ENCODE measurements around the gene PTPRN2.
A peak's percentile ranks its signal among the peaks of the same experiment; 100 is the strongest.
"Not testable (repeated sequence)": the region's sequence is repeated elsewhere in the genome, so short reads cannot be mapped to it uniquely, and the experiment has no call there.

PTPRN2 gene

DNA sequence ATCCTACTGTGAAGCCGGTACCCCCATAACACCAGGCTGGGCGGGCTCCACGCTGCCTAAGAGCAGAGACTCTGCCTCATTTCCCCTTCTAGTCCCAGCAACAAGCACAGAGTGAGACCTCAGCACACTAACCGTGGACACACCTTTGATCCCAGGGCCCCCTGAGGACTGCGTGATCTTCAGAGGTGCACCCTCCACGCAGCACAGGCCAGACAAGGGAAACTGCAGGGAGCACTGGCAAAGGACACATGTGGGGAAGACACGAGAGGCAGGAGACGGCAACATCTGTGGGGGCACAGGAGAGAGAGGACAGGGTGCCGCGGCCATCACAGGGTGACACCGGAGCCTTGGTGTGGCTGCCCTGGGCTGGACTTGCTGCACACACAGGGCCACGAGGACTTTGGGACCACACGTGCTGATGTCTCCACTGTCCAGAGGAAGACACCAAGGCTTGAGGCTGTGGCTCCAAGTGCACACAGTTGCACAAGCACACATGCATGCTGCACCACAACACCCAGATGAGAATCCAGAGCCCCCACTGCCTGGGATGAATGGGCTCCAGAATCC lies 128.8 kb downstream of the PTPRN2 start:
- DNase-seq: no peak

DNA sequence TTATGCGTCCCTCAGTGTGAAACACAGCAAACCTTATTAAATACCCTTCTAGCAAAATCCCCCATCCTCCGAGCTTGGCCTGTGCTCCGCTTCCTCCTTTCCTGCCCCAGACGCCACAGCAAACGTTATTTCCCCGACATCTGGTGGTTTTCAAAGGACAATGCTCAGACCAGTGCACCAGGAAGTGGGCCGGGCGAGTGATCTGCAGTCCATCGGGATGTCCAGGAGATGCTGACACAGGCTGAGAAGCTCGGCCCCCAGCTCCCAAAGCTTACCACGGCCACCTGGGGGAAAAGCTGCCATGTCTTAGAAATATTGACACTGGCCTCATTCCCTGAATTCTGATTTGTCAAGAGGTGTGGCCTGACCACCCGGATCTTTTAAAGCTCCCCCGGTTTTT lies 129.5 kb downstream of the PTPRN2 start:
- no peak for DNase-seq

DNA sequence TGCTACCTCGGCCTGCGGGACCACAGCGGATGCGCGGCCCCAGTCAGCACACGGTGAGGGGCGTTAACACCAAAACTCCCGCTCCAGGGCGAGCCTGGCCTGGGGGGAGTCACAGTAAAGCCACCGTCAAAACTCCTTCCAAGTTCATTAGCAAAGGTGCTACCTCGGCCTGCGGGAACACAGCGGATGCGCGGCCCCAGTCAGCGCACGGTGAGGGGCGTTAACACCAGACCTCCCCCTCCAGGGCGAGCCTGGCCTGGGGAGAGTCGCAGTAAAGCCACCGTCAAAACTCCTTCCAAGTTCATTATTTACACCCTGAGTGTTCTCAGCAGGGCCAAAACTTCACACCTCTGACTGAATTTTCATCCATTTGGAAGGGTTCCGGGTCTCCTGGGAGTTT lies 130.0 kb downstream of the PTPRN2 start:
- DNase-seq: not testable (repeated sequence)

DNA sequence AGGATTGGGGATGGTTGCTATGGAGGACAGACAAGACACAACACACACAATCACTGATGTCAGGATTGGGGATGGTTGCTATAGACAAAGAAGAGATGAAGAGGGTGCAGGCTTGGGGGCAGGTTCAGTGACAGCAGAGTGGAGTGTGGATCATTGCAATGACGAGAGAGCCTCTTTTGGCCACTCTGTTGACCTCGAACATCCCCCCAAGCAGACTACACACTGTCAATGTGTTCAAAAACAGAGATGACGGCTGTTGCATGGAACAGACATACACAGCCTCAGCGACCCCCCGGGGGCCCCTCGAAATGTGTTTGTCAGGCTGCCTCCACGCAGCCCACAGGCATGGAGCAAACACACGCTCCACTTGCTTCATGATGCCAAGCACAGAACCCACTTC lies 133.0 kb downstream of the PTPRN2 start:
- DNase-seq: no peak

DNA sequence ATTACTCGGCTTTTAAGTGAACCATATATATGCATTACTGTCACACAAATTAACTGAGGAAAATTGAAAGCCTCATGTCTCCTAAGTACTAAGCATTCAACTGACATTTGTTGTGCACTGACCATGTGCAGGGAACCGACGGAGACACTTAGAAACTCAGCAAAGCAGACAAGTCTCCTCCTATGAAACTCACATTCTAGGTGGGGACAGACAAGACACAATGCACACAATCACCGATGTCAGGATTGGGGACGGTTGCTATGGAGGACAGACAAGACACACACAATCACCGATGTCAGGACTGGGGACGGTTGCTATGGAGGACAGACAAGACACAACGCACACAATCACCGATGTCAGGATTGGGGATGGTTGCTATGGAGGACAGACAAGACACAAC lies 134.0 kb downstream of the PTPRN2 start:
- DNase-seq: peak in 1 of 3 experiments; percentile 14

DNA sequence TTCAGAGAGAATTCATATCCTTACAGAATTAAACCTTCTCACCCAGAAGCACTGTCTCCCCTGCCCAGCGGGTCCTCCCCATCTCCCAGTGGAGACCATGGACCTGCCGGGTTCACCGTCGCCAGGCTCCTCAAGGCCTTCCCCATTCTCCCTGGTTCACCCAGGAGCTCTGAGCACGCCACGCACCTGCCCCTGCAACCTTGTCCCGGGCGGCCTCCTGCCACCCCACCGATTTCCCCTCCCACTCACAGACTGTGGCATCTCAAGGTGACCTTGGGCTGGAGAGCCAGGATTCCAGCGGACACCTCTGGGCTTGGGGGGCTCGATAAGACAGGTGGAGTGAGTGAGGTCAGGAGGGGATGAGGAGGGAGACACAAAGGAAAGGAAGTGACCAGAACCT lies 135.3 kb downstream of the PTPRN2 start:
- no peak for DNase-seq

DNA sequence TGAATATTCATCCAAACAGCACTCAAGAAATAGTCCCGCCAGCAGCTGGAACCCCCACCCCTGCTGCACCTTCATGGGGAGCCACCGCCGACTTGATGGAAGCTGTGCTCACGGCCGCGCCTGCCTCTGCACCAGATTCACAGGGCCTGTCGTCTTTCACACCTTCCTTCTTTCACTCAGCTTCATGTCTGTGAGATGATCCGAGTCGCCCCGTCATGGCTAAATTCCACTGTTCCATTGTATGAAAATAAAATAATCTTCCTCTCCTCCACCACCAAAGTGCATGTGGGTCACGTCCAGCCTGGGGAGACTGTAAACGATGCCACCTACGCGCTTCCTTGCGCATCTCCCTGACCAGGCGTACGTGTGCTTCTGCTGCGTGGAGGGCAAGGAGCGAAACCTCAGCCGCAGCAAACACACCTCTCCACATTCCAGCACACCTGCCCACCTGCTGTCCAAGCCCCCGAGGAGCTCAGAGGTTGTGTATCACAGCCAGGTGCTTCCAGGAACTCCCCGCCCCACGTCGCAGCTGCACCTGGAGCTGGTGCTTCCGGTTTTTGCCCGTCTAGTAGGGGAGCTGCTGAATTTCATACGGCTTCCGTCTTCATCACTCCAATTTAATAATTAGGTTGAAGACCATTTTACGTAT lies 137.0 kb downstream of the PTPRN2 start:
- DNase-seq: peak in 2 of 3 experiments; percentile 70 to 85

DNA sequence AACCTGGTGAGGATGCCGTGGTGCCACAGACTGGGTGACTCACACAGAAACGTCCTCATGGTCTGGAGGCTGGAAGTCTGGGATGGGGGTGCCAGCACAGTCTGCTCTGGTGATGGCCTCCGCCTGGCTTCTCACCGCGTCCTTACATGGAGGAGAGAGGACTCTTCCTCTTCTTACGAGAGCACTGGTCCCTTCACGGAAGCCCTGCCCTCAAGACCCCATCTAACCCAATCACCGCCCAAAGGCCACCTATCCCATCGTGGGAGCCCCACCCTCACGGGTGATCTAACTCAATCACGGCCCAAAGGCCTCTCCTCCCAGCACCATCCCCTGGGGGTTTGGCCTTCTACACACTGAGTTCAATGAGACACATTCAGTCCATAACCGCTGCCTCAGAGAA lies 137.7 kb downstream of the PTPRN2 start:
- no peak for DNase-seq

DNA sequence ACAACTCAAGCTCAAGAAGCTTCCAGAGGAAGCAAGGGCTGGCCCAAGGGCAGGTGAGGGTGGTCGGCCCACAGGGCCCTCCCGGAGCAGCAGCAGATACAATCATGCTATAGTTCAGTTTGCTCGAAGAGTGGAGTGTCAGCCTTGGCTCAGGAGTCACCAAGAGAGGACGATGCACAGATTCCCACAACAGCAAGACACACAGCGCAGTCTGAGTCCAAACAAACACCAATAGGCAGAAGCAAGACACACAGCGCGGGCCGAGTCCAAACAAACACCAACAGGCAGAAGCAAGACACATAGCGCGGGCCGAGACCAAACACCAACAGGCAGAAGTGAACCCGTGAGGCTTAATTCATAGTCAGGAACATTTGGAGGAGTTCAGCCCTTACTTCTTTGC lies 138.4 kb downstream of the PTPRN2 start:
- no peak for DNase-seq

DNA sequence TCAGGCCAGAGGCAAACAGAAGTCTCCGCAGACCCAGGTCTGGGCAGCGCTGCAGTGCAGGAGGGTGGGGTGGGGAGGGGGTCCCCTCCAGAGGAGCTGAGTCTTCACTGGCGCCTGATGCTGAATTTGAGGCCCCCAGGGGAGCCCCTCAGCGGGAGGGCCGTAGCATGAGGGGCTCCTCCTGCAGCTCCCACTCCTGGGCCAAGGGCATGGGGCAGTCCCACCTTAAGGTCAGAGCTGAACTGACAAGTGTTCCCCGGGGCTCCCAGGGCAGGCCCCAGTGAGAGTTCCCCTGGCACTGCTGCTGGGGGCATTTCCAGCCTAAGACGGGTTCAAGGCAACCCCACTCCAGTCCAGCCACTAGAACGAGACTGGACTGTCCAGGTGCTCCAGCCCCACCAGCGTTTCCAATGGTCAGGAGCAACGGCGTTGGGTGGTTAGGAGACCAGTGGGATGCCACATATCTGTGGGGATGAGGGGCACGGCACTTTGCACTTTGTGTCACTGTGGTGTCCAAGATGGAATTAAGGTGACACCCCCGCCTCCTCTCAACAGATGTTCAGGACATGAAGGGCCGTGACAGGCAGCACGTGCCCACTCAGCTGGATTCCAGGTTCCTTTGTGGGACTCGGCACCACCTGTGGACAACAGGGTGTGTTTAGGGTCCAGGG lies 139.1 kb downstream of the PTPRN2 start:
- DNase-seq: no peak

DNA sequence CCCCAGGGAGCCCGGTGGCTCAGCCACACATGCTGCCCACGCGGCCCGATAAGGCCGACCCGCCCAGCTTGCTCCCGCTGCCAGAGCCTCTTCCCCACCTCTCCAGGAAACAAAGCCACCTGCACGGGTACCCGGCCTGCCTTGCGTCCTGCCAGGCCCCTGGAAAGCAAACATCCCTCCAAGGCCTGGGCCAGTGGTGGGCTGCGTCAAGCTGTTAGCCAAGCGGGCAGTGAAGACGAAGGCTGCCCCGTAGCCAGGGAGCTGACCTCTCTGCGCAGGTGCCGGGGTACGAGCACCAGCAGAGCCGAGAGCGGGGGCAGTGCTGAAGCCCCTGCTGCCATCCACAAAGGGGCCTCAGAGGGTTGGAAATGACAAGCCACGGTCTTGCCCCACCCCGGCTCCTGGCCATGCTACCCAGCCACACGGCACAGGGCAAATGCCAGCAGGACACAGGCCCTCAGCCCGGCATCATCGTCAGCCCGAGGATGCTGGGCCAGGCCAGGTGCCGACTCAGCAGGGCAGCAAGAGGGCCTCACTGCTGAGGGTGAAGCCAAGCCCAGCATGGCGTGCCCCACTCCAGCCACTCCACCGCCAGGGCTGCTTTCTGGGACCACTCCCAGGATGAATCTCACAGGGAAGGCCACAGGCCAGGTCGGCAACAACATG lies 140.0 kb downstream of the PTPRN2 start:
- DNase-seq: peak in 2 of 3 experiments; percentile 61 to 85

DNA sequence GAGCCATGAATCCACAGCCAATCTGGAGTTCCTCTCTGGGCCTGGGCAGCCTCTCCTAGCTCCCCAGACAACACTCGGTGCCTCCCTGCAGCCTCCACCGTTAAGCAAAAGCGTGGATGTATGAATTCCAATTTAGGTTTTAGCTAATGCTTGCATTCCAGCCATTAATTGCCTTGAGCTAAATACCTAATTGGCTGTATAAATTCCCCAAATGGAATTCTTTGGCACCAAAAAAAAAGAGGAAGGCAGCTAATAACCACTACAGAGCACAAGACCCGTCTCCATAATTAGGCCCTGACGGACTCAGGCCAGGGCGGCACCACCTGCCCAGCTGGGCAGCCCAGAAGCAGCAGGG lies 140.5 kb downstream of the PTPRN2 start:
- no peak for DNase-seq

DNA sequence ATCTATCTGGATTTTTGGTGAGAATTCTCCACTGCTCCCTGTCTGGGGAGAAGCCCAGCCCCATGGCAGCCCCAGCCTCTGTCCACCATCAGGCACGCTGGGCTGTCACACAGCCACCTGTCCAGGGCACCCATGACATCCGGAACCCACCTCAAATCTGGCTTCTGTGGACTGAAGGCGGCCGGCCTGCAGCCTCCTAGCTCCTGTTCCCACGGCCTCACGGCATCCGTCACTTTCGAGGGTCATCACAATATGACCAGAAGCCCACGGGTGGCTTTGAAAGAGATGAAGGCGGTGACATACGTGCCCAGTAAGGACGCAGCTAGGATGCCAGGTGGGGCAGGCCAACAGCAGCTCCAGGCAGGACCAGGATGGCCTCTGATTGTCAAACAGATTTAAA lies 140.9 kb downstream of the PTPRN2 start:
- DNase-seq: no peak

DNA sequence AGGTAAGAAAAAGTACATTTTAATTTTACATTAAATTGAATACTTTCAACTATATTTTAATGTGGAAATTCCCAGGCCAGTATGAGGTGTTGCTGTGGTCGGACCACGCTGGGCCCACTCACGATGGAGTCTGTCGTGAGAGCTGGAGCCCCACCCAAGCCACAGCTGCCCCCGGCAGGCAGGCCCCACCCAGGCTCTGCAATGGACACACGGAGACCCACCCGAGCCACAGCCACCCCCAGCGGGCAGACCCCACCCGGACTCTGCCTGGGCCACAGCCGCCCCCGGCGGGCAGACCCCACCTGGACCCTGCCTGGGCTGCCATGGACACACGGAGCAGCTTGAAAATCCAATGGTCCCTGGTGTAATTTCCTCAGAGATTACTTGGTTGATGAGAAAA lies 141.3 kb downstream of the PTPRN2 start:
- DNase-seq: no peak

DNA sequence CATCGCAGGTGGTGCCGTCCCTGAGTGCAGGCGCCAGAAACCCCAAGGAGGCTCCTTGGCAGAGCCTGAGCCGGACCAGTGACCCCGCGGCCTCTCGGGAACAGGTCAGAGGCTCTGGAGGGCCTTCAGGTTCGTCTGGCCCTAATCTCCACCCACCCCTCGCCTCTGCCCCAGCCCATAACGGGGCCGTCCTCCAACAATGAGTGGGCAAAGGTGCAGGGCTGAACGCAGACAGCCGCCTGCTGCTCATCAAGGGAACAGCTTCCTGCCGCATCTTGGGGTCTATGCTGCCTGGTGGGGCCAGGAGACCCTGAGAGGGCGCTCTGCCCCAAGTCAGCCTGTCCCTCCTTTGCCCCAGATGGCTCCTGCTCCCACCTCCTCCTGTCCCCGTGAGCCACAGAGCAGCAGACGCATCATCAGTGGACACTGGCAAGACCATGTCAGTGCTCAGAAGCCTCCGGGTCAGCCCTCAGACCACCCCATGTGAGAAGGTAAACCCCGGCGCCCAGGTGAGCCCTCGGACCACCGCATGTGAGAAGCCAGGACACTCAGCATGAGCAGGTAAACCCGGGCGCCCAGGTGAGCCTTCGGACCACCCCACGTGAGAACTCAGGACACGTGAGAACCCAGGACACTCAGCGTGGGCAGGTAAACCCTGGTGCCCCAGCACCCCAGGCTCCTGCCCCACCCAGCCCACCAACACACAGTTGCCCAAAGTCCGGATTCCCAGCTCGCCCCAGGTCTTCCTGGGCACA lies 142.0 kb downstream of the PTPRN2 start:
- no peak for DNase-seq

DNA sequence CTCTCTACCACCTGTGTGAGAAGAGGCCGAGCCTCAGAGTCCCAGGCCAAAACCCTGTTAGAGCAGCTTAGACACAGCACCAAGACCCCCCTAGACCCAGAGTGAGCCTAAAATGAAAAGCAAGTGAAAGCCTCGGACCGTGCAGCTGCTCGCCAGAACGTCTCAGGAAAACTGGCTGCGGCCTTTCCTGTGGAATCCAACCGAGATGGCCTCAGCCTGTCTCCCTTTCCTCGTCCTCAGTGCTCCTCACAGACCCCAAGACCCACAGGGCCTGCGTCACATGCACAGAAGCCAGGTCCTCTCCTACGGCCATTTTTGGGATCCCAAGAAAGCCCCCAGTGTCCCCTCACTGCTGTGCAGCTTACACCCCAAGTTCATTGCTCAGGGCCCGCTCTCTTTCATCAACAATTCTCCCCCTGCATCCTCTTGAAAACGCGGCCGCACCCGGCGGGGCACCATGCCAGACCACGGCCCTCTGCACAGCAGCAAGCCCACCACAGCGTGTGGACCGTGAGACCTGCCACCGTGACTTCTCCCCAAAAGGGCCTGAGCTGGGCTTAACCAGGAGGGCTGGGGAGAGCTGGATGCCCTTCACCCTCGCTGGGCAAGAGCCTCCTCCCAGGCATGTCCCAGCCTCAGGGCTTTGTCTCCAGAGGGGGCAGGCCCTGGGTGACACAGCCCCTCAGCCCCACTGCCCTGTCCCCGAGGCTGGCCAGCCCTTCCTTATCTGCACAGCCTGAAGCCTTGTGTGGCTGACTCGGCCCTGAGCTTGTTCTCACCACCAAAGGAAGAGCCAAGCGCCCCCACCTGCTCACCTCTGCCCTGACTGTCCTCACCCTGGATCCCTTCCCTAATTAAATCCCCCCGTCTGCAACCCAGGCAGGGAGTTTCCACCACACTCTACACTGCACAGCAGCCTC lies 142.9 kb downstream of the PTPRN2 start:
- no peak for DNase-seq

DNA sequence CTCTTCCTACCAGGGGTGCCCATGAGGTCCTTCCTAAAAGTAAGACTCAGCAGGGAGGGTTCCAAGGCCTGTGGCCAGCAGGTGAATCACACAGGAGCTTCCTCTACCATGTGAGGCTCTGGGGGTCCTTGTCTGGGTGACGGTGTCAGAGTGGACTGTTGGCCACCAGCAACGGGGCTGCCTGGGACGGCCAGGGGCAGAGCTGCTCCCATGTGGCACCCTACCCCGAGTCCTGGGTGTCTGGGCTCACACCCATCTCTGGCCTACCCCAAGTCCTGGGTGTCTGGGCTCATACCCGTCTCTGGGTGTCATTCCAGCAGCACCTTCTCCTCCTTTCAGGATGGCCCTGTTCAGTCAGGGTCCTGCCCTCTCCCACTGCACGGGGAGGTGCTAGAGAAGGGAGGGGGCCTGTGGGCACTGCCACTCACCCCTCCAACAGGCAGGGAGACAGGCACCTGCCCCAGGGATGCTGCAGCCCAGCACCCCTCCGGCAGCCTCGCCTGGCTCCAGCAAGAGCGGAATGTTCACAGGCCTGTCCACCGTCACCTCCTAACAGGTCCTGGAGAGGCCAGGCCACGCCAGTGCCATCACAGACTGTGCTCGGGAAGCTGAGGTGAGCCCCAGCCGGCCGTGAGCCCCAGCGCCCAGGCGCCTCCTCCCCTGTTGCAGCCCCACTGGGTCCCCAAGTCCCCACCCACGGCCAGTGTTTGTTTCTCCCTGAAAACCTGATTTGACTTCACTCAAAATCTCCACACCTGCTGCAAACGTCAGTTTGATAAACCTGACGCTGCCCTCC lies 143.7 kb downstream of the PTPRN2 start:
- peak in 1 of 3 experiments; percentile 14 for DNase-seq

DNA sequence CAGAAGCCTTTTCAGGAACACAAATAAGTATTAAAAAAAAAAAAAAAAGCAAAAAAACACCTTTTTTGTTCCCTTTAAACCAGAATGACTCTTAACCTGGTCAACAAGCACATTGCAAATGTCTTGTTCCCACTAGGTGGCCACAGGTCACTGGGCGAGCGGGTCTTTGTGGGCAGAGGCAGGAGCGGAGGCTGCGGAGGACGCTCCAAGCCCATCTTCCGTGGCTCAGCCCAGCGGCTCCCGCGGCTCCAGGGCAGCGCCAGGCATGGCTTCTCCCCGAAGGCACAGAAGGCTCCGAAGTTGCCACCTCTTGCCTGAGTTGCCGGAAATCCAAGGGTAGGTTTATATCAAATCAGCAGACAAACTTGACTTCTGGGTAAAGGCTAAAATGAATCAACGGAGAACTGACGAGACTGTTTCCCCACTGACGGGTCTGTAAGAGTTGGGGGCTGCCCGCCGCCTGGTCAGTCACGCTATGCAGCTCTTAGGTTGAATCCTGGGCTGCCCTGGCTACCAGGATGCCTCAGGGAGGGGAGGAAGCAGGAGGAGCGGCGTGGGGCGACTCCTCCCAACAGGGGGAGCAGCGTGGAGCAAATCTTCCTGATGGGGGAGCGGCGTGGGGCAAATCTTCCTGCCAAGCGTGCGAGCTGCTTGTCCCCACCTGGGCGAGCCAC lies 144.5 kb downstream of the PTPRN2 start:
- no peak for DNase-seq

DNA sequence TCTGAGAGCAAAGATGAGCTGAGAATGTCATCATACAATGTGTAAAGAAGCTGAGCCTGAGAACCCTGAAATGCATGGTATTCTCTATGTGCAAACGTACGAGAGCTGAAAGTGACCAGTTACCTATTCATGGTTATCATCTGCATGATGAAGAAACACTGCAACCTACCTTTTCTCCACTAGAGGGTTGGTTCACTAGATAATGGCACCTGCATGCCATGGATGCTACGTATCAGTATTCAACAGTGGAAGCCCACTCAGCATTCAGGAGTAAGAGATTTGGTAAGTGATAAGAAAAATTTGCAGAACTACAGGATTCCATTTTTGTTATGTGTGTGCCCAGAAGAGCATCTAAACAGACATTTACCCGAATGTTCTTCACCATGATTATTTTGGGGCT lies 145.4 kb downstream of the PTPRN2 start:
- DNase-seq: peak in 2 of 3 experiments; percentile 15 to 59

DNA sequence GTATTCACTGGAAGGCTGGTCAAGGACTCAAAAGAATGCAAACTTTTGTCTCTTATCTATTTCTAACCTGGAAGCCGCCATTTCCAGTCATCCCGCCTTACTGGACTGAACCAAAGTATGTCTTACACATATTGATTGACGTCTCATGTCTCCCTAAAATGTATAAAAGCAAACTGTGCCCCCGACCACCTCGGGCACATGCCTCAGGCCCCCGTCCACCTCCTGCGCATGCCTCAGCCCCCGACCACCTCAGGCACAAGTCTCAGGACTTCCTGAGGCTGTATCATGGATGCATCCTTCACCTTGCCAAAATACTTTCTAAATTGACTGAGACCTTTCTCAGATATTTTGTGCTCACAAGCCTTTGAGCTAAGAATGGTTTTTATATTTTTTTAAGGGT lies 148.6 kb downstream of the PTPRN2 start:
- no peak for DNase-seq
